ENCODE data around the gene MARCHF3. TPM values are rescaled to one million over a fixed set of nuclear protein-coding genes. Genes with fewer than 3 reads are reported as not detected.

MARCHF3 gene
- total and polyA plus RNA-seq, 2 donors (not counting 3 experiments of a cell fraction or from before 2014, with no cell fraction given) = 31.9 to 35.0 TPM

DNA sequence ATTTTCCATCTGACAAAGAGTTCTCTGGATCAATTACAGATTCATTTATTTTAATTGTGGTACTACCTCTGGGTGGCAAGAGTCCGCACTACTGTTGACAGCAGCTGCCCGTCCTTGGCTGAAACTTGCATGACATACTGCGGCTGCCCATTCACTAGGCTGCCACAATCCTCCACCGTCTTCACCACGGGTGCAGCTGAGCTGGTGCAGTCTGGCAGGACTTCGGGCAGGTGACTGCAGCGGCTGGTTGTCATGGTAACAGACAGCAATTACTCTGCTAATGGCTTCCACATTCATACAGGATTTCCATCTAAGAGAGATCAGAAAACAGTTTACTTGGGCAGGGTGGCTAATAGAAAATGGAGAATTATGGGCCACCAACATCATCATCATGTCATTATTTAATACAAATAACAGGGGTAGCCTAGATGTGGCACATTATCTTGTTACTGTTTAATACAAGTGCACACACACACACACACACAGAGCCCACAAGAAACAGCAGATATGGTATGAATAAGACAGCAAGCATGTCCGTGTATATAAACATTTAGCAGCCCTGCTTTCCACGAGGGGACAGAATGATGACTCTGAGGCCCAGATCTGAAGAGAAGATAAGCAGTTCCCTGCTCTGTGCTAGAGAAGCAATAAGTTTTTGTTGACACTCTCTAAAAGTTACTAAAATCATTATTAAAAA lies 112.3 kb downstream of the MARCHF3 start:
- intact Hi-C loops (cut with micrococcal nuclease) = loop anchor here (5.0 kb wide), 1 partner anchor 94 kb away; no protein-coding TSS in a partner anchor
- H3K9ac ChIP-seq (replicated peaks; ENCODE audit: extremely low read depth, insufficient read depth, low read length) = no peak overlapping the region
- FAIRE-seq = no peak

DNA sequence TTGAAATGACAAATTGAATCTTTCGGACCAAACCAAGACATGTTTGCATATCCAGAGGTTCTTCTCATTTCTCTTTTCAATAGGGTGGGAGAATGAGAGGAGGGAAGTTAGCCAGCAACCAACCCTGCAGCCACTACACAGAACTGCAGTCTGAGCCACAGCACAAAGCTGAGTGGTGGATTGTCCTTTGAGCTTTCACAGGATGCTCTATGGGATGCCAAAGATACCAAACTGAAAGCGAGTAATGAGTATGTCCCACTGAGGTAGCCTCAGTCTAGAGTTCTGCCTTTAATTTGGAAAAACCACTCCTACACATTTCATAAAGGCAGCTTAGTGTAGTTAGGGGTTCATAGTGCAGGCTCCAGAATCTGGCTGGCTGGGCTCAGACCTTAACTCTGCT lies 114.9 kb downstream of the MARCHF3 start:
- TF ChIP-seq, protein P1, sequence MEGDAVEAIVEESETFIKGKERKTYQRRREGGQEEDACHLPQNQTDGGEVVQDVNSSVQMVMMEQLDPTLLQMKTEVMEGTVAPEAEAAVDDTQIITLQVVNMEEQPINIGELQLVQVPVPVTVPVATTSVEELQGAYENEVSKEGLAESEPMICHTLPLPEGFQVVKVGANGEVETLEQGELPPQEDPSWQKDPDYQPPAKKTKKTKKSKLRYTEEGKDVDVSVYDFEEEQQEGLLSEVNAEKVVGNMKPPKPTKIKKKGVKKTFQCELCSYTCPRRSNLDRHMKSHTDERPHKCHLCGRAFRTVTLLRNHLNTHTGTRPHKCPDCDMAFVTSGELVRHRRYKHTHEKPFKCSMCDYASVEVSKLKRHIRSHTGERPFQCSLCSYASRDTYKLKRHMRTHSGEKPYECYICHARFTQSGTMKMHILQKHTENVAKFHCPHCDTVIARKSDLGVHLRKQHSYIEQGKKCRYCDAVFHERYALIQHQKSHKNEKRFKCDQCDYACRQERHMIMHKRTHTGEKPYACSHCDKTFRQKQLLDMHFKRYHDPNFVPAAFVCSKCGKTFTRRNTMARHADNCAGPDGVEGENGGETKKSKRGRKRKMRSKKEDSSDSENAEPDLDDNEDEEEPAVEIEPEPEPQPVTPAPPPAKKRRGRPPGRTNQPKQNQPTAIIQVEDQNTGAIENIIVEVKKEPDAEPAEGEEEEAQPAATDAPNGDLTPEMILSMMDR (IDR thresholded peaks at IDR 0.05; ENCODE audit: extremely low read depth in 1 of 2, insufficient read depth in 1 of 2, low read depth in 1 of 2, low read length in 2 of 2) = no peak
- TF ChIP-seq EZH2 (IDR thresholded peaks at IDR 0.05; ENCODE audit: borderline replicate concordance, low read depth, low read length, severe bottlenecking) (no peak), FOS (IDR thresholded peaks at IDR 0.05; ENCODE audit: borderline replicate concordance, insufficient read depth, low read length) (no peak), GATA2 (IDR thresholded peaks at IDR 0.05; ENCODE audit: insufficient read depth, insufficient read length, low read depth, low read length) (no peak), JUN (IDR thresholded peaks at IDR 0.05; ENCODE audit: borderline replicate concordance, insufficient read depth, insufficient read length, low read depth) (no peak), MYC (IDR thresholded peaks at IDR 0.05; ENCODE audit: low read depth, low read length) (no peak), POLR2A (IDR thresholded peaks at IDR 0.05; ENCODE audit: low read depth, low read length) (no peak), POLR2AphosphoS5 (IDR thresholded peaks at IDR 0.05; ENCODE audit: insufficient read depth, low read depth, low read length) (no peak)
- TF ChIP-seq, protein P2, sequence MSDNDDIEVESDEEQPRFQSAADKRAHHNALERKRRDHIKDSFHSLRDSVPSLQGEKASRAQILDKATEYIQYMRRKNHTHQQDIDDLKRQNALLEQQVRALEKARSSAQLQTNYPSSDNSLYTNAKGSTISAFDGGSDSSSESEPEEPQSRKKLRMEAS (IDR thresholded peaks at IDR 0.05; ENCODE audit: insufficient read depth, insufficient read length) = no peak
- no peaks in the 10 kb centered on the region for H3K9me3 ChIP-seq (replicated peaks; ENCODE audit: control insufficient read depth, insufficient read depth, low read length)
- no TSS peak for BruUV-seq (replicated peaks)
- dilution Hi-C loops (cut with MboI; ENCODE audit: extremely low pct_ligation_motif_present, low sequenced_read_pairs) = no loop called here
- H3K4me1 ChIP-seq (ENCODE audit: control insufficient read depth, extremely low read depth, insufficient read depth, low read length) = peaks cover 21% of the 10 kb centered on the region
- no peak overlapping the region for H3K9ac ChIP-seq (replicated peaks; ENCODE audit: extremely low read depth, insufficient read depth, low read length)
- ChIA-PET CTCF (no interaction called here), POLR2A (no interaction called here)
- FAIRE-seq (no peak), DNase-seq (ENCODE audit: low read depth, low spot score) (no peak)
- intact Hi-C loops (cut with micrococcal nuclease) = loop anchor here (5.0 kb wide), 1 partner anchor 97 kb away; no protein-coding TSS in a partner anchor
- peaks cover 4% of the 10 kb centered on the region for H3K79me2 ChIP-seq (ENCODE audit: control insufficient read depth, insufficient read depth, low read length)
- H3K4me2 ChIP-seq (ENCODE audit: insufficient read depth, low read length) = no peak overlapping the region
- no peak overlapping the region for H3K4me3 ChIP-seq (replicated peaks in 1 of 3; ENCODE audit: insufficient read depth in 1 of 3, low read depth in 1 of 3, low read length in 3 of 3)
- H3K27ac ChIP-seq (ENCODE audit: insufficient read depth, low read depth, low read length) = no peak overlapping the region
- no peaks in the 10 kb centered on the region for H4K20me1 ChIP-seq (replicated peaks; ENCODE audit: control insufficient read depth, extremely low read depth, insufficient read depth, low read length)
- H2AFZ ChIP-seq (ENCODE audit: low read depth, low read length) = no peak overlapping the region
- no peaks in the 10 kb centered on the region for H3K9me1 ChIP-seq (replicated peaks; ENCODE audit: control insufficient read depth, extremely low read depth, insufficient read depth, low read length)
- no peaks in the 10 kb centered on the region for H3K27me3 ChIP-seq (ENCODE audit: control insufficient read depth in 2 of 2, insufficient read depth in 2 of 2, low read length in 2 of 2)
- peaks cover 0 to 8% of the 10 kb centered on the region in 2 experiments for H3K36me3 ChIP-seq (ENCODE audit: control insufficient read depth in 2 of 2, extremely low read depth in 1 of 2, insufficient read depth in 2 of 2, low read length in 2 of 2)

More for the DNA sequence above, 112.3 kb downstream of the MARCHF3 start:
- Histone ChIP-seq H3K4me2 (ENCODE audit: insufficient read depth, low read length) (no peak overlapping the region), H3K4me3 (replicated peaks in 1 of 3; ENCODE audit: insufficient read depth in 1 of 3, low read depth in 1 of 3, low read length in 3 of 3) (no peak overlapping the region), H3K9me3 (replicated peaks; ENCODE audit: control insufficient read depth, insufficient read depth, low read length) (no peaks in the 10 kb centered on the region), H2AFZ (ENCODE audit: low read depth, low read length) (no peak overlapping the region), H3K27me3 (ENCODE audit: control insufficient read depth in 2 of 2, insufficient read depth in 2 of 2, low read length in 2 of 2) (no peaks in the 10 kb centered on the region), H3K9me1 (replicated peaks; ENCODE audit: control insufficient read depth, extremely low read depth, insufficient read depth, low read length) (no peaks in the 10 kb centered on the region), H3K4me1 (ENCODE audit: control insufficient read depth, extremely low read depth, insufficient read depth, low read length) (peaks cover 21% of the 10 kb centered on the region), H3K27ac (ENCODE audit: insufficient read depth, low read depth, low read length) (peak overlapping the region; percentile 5), H3K36me3 (ENCODE audit: control insufficient read depth in 2 of 2, extremely low read depth in 1 of 2, insufficient read depth in 2 of 2, low read length in 2 of 2) (peaks cover 0 to 8% of the 10 kb centered on the region in 2 experiments), H4K20me1 (replicated peaks; ENCODE audit: control insufficient read depth, extremely low read depth, insufficient read depth, low read length) (no peaks in the 10 kb centered on the region), H3K79me2 (ENCODE audit: control insufficient read depth, insufficient read depth, low read length) (peaks cover 12% of the 10 kb centered on the region)
- dilution Hi-C loops (cut with MboI; ENCODE audit: extremely low pct_ligation_motif_present, low sequenced_read_pairs) = no loop called here
- DNase-seq (ENCODE audit: low read depth, low spot score) = peak; percentile 16
- ChIA-PET POLR2A (no interaction called here), CTCF (no interaction called here)
- TF ChIP-seq FOS (IDR thresholded peaks at IDR 0.05; ENCODE audit: borderline replicate concordance, insufficient read depth, low read length) (no peak), EZH2 (IDR thresholded peaks at IDR 0.05; ENCODE audit: borderline replicate concordance, low read depth, low read length, severe bottlenecking) (no peak), GATA2 (IDR thresholded peaks at IDR 0.05; ENCODE audit: insufficient read depth, insufficient read length, low read depth, low read length) (peak; percentile 92), POLR2A (IDR thresholded peaks at IDR 0.05; ENCODE audit: low read depth, low read length) (no peak), POLR2AphosphoS5 (IDR thresholded peaks at IDR 0.05; ENCODE audit: insufficient read depth, low read depth, low read length) (no peak)
- BruUV-seq (replicated peaks) = no TSS peak

Data from endothelial cell of umbilical vein (primary cell).